Spleen (tissue), 7 donors: ENCODE data around the gene PHF21B.

Experiments used
- POLR2A ChIP-seq, 3 donors: fragments of 450-650 bp; IDR thresholded peaks; one replicate each; pipeline ENCODE4 v1.5.1; 2017; ENCODE audit warnings: antibody characterized with exemption in 3 of 3, mild to moderate bottlenecking in 1 of 3
- POLR2AphosphoS5 ChIP-seq, 3 donors: sonication (generic); formaldehyde crosslinking; IDR thresholded peaks; one replicate each; pipeline ENCODE4 v1.5.1; 2017; ENCODE audit warnings: antibody characterized with exemption in 3 of 3
- TF ChIP-seq, protein P1 (sequence below), 11 experiments: fragments of 200-600 bp in 7 of 11; fragments of 450-650 bp in 4 of 11; sonication (generic) in 4 of 11; IDR thresholded peaks in 8 of 11; conservative IDR thresholded peaks in 3 of 11; 1 replicate in 7 of 11; 2 replicates in 4 of 11; pipeline versions ENCODE4 v1.4.0 to v1.8.0; 2016 to 2021; ENCODE audit warnings: antibody characterized with exemption in 11 of 11, inconsistent platforms in 4 of 11, mild to moderate bottlenecking in 1 of 11
- donor health status: DM: no; HTN: no; CAD: no; lungs with moderate emphysema.
- donor health status: DM: no; HTN: no; CAD: no.
- donor health status: DM: no; HTN: no; CAD: no.

DNA sequence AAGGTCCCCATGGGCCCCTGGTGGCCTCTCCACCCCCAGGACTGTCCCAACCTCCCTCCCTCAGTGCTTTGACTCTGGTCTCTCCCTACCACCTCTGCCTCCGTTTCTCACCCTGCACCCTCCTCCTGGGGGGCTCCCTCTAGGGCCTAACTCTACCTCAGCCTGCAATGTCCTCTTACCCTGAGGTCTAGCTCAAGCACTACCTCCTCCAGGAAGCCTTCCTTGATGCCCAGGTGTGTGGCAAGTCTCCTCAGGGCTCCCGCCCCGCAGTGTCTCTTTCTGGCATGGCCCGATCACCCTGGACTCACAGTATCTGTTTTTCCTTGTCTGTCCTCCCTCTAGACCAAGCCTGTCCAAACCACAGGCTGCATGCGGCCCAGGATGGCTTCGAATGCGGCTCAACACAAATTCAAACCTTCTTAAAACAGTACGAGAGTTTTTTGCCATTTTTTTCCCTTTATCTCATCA, 90.8 kb downstream of the PHF21B start:
- TF ChIP-seq, protein P1, sequence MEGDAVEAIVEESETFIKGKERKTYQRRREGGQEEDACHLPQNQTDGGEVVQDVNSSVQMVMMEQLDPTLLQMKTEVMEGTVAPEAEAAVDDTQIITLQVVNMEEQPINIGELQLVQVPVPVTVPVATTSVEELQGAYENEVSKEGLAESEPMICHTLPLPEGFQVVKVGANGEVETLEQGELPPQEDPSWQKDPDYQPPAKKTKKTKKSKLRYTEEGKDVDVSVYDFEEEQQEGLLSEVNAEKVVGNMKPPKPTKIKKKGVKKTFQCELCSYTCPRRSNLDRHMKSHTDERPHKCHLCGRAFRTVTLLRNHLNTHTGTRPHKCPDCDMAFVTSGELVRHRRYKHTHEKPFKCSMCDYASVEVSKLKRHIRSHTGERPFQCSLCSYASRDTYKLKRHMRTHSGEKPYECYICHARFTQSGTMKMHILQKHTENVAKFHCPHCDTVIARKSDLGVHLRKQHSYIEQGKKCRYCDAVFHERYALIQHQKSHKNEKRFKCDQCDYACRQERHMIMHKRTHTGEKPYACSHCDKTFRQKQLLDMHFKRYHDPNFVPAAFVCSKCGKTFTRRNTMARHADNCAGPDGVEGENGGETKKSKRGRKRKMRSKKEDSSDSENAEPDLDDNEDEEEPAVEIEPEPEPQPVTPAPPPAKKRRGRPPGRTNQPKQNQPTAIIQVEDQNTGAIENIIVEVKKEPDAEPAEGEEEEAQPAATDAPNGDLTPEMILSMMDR (IDR thresholded peaks at IDR 0.05 in 8 of 11, conservative IDR thresholded peaks at IDR 0.05 in 3 of 11), result no peak
- TF ChIP-seq POLR2AphosphoS5 (IDR thresholded peaks at IDR 0.05), result no peak
- TF ChIP-seq POLR2A (IDR thresholded peaks at IDR 0.05), result no peak
